AG09319 (cell line): ENCODE measurements around the gene KCNB1.

Source experiments
- DNase-seq: peaks from one replicate; pipeline ENCODE4 v3.0.0-alpha.2; 2010; ENCODE audit warnings: low read depth; ENCODE audit errors: extremely low read depth
- TF ChIP-seq, protein P1 (sequence below): IDR thresholded peaks from 2 replicates; pipeline ENCODE4 v1.5.1; 2011; ENCODE audit warnings: low read depth, mild to moderate bottlenecking, inconsistent platforms, low read length, moderate library complexity

KCNB1 gene

DNA sequence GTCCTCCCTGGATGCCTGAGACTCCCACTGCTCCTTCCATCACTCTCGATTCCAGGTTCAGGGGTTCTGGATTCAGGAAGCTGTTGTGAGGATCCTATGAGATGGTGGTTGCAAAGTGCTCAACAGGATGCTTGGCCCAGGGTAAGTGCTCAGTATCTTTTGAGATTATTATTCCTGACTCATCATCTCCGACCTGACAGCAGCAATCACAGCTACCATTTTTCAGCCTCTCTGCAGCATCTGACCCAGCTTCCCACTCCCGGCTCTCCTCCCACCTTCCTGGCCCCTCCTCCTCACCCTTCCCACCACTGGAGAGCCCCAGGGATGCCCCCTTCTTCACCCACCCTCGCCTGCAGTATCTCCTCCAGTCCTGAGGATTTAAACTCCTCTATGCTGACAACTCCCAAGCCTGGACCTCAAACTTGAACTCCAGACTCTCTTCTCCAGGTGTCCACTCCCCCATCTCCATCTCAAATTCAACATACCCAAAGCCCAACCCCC lies 36.8 kb upstream of the KCNB1 start:
- TF ChIP-seq, protein P1, sequence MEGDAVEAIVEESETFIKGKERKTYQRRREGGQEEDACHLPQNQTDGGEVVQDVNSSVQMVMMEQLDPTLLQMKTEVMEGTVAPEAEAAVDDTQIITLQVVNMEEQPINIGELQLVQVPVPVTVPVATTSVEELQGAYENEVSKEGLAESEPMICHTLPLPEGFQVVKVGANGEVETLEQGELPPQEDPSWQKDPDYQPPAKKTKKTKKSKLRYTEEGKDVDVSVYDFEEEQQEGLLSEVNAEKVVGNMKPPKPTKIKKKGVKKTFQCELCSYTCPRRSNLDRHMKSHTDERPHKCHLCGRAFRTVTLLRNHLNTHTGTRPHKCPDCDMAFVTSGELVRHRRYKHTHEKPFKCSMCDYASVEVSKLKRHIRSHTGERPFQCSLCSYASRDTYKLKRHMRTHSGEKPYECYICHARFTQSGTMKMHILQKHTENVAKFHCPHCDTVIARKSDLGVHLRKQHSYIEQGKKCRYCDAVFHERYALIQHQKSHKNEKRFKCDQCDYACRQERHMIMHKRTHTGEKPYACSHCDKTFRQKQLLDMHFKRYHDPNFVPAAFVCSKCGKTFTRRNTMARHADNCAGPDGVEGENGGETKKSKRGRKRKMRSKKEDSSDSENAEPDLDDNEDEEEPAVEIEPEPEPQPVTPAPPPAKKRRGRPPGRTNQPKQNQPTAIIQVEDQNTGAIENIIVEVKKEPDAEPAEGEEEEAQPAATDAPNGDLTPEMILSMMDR = no peak
- no peak for DNase-seq

- TF ChIP-seq, protein P1 = no peak
- no peak for DNase-seq
Measured at GRCh38 chr20:49518576-49518975, 36.1 kb upstream of the KCNB1 start.

GRCh38 chr20:49517805-49518100 lies 35.3 kb upstream of the KCNB1 start:
- TF ChIP-seq, protein P1 = no peak
- DNase-seq = no peak

DNA sequence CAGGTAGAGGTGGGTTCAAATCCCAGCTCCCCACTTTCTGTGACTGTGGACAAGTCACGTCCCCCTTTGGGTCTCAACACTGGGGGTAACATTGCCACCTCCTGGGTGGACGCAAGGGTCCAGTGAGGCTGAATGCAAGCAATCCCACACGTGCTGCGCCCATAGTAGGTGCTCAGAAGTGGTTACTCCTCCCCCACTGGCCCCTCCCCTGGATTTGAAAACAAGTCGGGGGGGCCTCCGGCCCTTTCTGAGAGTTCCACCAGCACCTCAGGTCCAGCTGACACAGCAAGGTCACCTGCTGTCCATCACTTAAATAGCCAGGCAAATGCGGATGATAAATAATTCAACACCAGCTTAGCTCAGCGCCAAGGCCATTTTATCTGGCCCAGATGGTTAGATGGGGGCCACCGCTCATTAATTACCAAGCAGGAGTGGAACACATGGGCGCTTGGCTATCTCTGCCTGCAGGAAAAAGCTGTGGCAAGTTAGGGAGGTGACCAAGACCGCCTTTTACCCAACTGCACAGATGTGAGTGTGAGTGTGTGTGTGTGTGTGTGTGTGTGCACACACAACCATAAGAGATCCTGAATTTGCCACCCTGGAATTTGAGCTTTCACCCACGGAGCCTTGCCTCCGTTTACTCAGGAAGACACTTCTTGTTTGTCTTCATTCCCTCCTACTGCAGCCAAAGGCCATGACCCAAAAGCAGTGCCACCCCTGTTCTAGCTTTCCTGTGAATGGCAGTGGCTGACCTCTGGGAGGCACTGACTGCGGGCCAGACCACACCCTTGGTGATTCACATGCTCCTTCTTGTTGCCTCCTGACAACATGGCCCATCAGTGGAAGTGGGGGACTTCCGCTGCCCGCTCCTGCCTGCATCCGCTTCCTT lies 34.7 kb upstream of the KCNB1 start:
- TF ChIP-seq, protein P1 = no peak
- DNase-seq = no peak

DNA sequence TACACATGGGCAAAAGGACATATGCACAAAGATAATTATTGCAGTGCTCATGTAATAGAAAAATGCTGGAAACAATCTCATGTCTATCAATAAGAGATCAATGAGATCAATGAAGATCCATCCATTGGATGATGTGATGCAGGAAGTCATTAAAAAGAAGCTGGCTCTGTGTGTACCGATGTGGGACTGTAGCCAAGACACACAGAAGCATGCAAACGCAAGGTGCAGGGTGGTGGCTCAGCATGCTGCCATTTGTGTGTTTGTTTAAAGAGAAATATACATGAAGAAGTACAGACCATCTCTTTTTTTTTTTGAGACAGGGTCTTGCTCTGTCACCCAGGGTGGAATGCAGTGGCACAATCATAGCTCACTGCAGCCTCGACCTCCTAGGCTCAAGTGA lies 33.1 kb upstream of the KCNB1 start:
- TF ChIP-seq, protein P1 = no peak
- no peak for DNase-seq

DNA sequence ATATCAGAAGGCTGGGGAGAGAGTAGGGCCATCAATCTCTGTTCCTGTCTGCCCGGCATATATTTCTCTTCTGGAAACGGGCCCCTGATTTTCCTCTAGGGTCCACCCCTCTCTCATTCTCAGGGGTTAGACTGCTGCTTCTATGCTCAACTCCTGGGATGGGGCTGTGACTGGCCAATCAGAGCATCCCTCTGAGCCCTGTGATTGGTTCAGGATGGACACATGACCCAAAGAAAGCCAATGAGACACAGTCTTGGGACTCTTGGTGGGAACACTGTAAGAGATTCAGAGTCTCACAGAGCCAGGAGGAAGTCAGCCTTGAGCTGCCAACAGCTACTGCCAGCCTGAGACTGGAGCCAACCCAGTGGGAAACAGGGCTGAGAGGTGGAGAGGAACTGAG lies 31.0 kb upstream of the KCNB1 start:
- TF ChIP-seq, protein P1 = no peak
- DNase-seq = no peak

DNA sequence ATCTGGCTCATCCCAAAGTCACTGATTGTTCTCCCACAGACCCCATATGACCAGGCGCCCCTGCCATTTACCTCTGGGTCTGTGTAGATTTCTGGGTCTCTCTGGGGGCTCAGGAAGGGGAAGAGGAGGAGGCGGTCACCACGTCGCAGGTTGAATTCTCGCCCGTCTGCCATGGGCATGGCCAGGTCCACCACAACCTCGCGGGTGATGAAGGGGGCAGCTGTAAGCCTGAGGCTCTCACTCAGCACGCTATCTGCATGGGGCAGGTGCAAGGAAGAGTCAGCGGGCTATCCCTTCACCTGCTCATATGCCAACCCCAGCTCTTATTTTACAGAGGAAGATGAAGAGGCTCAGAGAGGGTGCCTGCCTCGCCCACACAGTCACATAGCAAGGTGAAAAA lies 30.5 kb upstream of the KCNB1 start:
- no peak for DNase-seq
- TF ChIP-seq, protein P1 = no peak
